NCI-H1105 (cell line): ENCODE data around the gene STK32B.

ENCODE experiments used
- DNase-seq: peaks from one replicate; lab custom pipeline; 2025; lab: John Stamatoyannopoulos, UW

The STK32B gene

GRCh38 chr4:5125321-5125720 is 74.0 kb downstream of the STK32B start:
- DNase-seq = peak; percentile 20

DNA sequence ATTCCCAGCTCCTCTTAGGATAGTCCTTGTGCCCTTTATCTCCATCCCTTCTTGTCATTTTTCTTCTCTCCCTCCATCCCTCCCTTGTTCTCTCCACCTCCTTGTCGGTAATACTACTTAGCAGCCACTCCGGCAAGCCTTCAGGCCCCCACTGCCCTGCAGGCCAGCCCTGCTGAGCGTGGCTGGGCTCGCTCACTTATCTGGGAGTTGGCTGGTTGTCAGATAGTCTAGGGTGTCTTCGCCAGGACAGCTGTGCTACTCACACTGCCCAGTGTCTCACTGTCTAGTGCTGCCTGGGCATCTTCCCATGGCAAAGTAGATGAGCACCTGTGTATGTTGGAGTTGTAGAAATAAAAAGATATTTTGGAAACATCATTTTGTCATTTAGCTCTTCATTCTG is 75.0 kb downstream of the STK32B start:
- no peak for DNase-seq

- DNase-seq = no peak
These were observed 75.6 kb downstream of the STK32B start for GRCh38 chr4:5126857-5127256.

DNA sequence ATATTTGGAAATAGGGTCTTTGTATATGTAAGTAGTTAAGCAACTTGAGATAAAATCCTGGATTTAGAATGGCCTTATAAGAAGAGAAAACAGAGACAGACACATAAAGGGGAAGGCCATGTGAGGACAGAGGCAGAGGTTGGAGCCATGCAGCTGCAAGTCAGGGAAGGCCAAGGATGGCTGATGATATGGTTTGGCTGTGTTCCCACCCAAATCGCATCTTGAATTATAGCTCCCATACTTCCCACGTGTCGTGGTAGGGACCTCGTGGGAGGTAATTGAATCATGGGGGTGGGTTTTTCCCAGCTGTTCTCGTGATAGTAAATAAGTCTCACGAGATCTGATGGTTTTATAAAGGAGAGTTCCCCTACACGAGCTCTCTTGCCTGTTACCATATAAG is 76.3 kb downstream of the STK32B start:
- DNase-seq = no peak

GRCh38 chr4:5128569-5128968 is 77.3 kb downstream of the STK32B start:
- no peak for DNase-seq

- DNase-seq = no peak
These were observed 81.9 kb downstream of the STK32B start for GRCh38 chr4:5133201-5133600.

DNA sequence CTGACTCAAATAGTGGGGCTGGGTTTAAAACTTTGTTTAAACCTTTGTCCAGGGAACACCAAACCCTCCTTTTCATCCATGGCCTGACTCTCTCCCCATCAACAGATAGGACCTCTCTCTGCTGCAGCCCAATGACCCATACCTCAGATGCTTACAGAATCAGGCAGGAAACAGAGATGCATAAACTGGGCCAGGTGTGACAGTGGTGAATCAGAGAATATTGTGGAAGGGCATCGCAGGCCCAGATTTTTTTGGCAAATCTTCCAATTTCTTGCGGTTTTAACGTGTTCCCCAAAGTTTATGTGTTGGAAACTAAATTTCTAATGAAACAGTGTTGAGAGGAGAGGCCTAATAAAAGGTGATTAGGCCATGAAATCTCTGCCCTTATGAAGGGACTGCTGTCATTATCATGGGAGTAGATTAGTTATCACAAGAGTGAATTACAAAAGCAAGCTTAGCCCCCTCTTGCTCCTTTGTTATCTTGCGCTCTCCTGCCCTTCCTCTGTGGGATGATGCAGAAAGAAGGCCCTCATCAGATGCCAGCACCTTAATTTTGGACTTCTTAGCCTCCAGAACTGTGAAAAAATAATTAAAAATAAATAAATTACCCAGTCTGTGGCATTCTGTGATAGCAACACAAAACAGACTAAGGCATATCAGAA is 82.8 kb downstream of the STK32B start:
- no peak for DNase-seq

DNA sequence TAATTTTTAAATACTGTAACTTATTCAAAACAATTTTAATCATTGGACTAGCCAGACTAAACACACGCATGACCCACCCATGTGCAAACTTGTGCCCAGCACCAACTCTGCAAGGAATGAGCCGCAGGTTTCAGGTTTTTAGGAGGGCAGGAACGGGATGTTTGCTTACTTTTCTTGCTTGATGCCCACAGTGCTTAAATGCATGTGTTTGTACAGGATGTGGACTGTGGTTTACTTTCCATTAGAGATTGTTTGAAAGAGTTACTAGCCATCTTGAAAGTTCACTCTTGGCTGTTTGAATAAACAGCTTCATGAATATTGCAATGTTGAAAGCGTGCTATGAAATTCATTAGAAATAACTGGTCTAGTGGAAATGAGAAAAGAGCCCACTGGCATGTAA is 83.3 kb downstream of the STK32B start:
- no peak for DNase-seq

- no peak for DNase-seq
These were observed 85.9 kb downstream of the STK32B start for GRCh38 chr4:5137226-5137625.

DNA sequence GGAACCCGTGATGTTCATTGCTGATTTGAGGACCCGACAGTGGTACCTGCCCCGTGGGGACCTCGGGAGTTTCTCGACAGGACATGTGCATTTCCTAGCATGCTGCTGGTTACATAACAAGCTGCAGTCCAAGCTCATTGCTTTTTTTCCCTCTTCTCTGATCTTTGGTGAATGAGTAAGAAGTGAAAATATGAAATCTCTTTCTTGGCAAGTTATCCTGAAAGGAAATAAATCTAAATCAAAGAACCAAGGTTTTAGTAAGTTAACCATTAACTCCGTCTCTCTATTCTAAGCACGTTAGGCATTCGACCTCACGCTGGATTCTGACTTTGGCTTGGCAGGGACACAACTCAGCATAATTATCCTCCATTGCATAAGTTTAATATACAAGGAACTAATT is 86.6 kb downstream of the STK32B start:
- DNase-seq = no peak

GRCh38 chr4:5138389-5138788 is 87.1 kb downstream of the STK32B start:
- no peak for DNase-seq

GRCh38 chr4:5139141-5139540 is 87.9 kb downstream of the STK32B start:
- DNase-seq = no peak

- no peak for DNase-seq
These were observed 90.5 kb downstream of the STK32B start for GRCh38 chr4:5141802-5142201.

DNA sequence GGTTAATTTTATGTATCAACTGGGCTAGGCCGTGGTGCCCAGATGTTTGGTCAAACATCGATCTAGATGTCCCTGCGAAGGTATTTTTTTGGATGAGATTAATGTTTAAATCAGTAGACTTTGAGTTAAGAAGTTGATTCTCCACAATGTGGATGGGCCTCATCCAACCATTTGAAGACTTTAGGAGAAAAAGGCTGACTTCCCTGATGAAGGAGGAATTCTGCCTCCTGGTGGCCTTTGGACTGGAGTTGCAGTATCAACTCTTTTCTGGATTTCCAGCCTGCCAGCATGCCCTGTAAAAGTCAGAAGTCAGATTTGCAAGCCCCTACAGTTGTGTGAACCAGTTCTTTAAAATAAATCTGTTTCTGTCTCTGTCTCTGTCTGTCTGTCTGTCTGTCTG is 91.4 kb downstream of the STK32B start:
- no peak for DNase-seq

DNA sequence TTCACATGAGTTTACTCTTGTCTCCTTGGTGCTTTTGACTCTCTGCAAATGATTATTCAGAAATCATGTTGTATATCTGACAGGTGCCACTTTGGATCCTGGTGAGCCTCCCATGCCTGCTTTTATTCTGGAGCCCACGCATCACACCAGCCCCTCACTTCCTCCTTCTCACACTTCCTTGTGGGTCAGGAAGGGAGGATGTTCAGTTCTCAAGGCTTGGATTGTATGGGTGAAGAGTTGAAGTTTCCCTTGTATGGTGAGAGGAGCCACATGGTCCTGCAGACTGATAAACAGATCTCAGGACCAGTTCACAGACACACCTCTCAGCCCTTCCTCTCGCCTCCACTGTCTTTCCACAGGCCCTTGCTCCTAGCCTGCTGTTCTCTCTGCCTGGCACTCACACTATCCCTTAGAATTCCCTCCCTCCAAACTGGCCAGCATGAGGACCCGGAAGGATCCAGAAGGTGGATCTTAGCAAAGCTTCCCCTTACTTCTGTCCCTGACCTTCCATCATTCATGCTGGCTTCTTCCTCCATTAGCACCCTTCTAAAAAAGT is 92.1 kb downstream of the STK32B start:
- no peak for DNase-seq

DNA sequence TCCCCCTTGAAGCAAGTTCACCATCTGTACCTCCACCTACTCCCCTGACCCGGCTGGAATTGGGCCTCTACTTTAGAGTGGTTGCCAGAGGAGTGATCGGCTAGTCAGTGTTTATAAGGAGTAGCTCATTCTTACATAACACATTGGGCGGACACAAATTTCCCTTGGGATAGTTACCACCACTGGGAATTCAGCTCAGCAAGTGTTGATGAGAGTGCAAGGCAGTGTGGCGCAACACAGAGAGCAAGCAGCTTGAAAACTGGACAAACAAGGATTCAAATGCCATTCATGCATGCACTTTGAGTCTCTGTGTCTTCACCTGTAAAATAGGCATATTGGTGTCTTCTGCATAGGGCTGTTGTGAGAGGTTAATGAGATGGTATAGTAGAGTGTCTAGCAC is 92.7 kb downstream of the STK32B start:
- no peak for DNase-seq

DNA sequence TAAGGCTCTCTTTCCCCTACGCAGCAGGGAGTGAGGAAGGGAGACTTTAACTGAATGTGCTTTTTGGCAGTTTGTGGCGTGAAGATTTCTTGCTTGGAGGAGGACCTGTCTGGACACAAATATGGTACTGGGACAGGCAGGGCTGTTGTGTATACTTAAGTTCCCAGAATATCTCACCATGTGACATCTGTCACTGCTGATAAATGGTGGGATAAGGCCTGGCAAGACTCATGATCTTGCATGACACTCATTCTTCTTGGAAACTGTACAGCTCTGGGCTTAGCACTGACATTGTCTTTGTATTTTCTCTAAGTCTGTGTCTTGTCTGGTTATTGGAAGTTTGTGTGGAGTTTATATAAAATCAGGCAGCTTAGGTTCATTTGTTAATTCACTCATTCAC is 93.1 kb downstream of the STK32B start:
- DNase-seq = no peak

DNA sequence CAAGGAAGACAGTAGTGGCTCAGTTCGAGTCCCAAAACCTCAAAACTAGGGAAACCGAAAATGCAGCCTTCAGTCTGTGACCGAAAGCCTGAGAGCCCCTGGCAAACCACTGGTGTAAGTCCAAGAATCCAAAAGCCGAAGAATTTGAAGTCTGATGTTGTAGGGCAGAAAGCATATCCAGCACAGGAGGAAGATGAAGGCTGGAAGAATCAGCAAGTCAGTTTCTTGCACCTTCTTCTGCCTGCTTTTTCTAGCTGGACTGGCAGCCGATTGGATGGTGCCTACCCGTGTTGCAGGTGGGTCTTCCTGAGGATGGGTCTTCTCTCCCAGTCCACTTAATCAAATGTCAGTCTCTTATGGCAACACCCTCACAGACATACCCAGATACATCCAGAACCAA is 95.0 kb downstream of the STK32B start:
- no peak for DNase-seq

- no peak for DNase-seq
These were observed 101.2 kb downstream of the STK32B start for GRCh38 chr4:5152521-5152920.

GRCh38 chr4:5156682-5157081 is 105.4 kb downstream of the STK32B start:
- no peak for DNase-seq

DNA sequence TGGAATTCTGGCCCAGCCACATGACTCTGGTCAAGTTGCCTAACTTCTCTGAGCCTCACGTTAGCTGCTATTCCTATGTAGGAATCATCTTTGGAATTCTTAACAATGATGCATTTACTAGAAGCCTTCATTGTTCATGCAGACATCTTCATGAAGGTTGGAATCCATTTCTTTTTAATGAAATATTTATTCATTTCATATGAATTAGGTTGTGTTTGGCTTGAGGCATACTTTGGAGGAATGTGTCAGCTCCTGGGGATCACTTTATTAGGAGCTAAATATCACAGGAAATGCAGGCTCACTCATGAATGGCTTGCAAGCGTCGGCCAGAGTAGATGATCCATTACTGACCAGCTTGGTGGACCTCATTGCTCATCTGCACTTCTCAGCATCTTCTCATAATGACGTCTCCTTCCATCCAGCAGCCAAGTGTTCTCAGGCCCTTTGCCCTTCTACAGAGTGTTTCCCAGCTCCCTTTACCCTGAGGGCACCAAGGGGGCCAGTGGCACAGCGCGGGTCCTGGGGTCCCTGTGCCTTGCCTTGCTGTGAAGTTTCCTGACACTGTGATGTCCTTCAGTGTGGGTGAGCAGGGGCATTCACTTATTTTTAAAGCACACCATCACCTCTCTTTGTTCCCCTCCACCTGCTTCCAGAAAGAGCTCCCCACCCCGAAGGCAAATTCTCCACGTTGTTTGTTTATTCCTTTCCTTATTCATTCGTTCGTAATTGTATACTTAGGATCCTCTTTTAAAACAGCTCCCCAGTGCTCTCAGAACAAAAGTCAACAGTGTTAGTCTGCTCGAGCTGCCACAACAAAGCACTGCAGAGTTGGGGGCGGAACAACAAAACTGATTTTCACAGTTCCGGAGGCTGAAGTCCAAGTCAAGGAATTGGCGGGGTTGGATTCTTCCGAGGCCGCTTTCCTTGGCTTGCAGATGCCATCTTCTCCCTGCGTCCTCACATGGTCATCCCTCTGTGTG is 106.8 kb downstream of the STK32B start:
- DNase-seq = no peak

DNA sequence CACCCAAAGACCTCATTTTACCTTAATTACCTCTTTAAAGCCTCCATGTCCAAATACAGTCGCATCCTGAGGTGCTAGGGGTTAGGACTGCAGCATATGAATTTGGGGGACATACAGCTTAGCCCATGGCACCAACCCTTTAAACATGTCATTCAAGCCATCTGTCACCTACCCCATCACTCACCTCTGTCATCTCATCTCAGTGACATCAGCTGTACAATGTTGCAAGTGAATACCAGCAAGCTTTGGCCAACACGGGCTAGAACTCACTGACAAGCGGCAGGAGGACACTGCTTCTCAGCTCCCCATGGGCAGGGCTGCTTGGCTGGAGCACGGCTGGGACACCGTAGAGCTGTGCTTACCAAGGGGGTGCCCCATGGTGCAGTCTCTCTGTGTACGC is 107.5 kb downstream of the STK32B start:
- DNase-seq = no peak

- no peak for DNase-seq
These were observed 109.4 kb downstream of the STK32B start for GRCh38 chr4:5160668-5161067.
